ENCODE measurements around the gene ABHD10.

ABHD10 gene

GRCh38 chr3:112019716-112020115, 40.9 kb downstream of the ABHD10 start:
- no peak for TF ChIP-seq CTCF (conservative IDR thresholded peaks at IDR 0.05; ENCODE audit: low read depth, low read length)
- no peak for DNase-seq (ENCODE audit: low read depth)
- no peak overlapping the region for H3K4me3 ChIP-seq (ENCODE audit: low read length)

- no peak overlapping the region for H3K4me3 ChIP-seq (ENCODE audit: low read length)
- no peak for TF ChIP-seq CTCF (conservative IDR thresholded peaks at IDR 0.05; ENCODE audit: low read depth, low read length)
- no peak for DNase-seq (ENCODE audit: low read depth)
Measured at GRCh38 chr3:112020674-112021085, 41.9 kb downstream of the ABHD10 start.

- no peak for TF ChIP-seq CTCF (conservative IDR thresholded peaks at IDR 0.05; ENCODE audit: low read depth, low read length)
- H3K4me3 ChIP-seq (ENCODE audit: low read length), result no peak overlapping the region
- DNase-seq (ENCODE audit: low read depth), result no peak
Measured at GRCh38 chr3:112027142-112027541, 48.3 kb downstream of the ABHD10 start.

- no peak overlapping the region for H3K4me3 ChIP-seq (ENCODE audit: low read length)
- DNase-seq (ENCODE audit: low read depth), result no peak
- TF ChIP-seq CTCF (conservative IDR thresholded peaks at IDR 0.05; ENCODE audit: low read depth, low read length), result no peak
Measured at GRCh38 chr3:112027826-112028225, 49.0 kb downstream of the ABHD10 start.

GRCh38 chr3:112030901-112031300, 52.1 kb downstream of the ABHD10 start:
- DNase-seq (ENCODE audit: low read depth), result no peak
- TF ChIP-seq CTCF (conservative IDR thresholded peaks at IDR 0.05; ENCODE audit: low read depth, low read length), result no peak

GRCh38 chr3:112032098-112032731, 53.4 kb downstream of the ABHD10 start:
- TF ChIP-seq CTCF (conservative IDR thresholded peaks at IDR 0.05; ENCODE audit: low read depth, low read length), result no peak
- DNase-seq (ENCODE audit: low read depth), result no peak
- no peak overlapping the region for H3K4me3 ChIP-seq (ENCODE audit: low read length)

More at GRCh38 chr3:112030901-112031300, 52.1 kb downstream of the ABHD10 start:
- no peak overlapping the region for H3K4me3 ChIP-seq (ENCODE audit: low read length)

GRCh38 chr3:112034436-112034835, 55.6 kb downstream of the ABHD10 start, which contains the start of gene TMPRSS7:
Gene TMPRSS7, plus strand, starts transcription at chr3:112034736. Its CDS starts 110 bp downstream, at chr3:112034846.
- TF ChIP-seq CTCF (conservative IDR thresholded peaks at IDR 0.05; ENCODE audit: low read depth, low read length), result no peak
- DNase-seq (ENCODE audit: low read depth), result no peak
- H3K4me3 ChIP-seq (ENCODE audit: low read length), result no peak within 1 kb of the TSS
